ENCODE results near the gene SGSM2.

Gene SGSM2

DNA sequence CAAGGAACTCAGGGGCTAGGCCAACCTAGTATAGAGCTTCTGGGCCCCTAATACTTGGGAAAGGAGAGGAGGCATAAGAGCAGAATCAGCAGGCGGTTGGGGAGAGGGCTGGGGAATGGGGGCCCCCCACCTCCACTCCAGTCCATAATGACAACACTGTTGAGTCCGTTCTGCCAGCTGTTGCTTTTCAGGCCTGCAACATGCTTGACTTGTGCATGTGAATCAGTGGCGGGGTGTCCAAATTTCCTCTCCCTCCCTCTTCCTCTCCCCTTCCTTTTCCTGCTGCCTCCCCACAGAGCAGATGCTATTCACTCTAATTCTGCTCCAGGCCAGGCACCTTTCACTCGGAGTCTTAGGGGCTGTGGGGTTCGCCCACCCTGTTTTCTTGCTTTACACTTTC is 31.7 kb downstream of the SGSM2 start:
- DNase-seq, result no peak

DNA sequence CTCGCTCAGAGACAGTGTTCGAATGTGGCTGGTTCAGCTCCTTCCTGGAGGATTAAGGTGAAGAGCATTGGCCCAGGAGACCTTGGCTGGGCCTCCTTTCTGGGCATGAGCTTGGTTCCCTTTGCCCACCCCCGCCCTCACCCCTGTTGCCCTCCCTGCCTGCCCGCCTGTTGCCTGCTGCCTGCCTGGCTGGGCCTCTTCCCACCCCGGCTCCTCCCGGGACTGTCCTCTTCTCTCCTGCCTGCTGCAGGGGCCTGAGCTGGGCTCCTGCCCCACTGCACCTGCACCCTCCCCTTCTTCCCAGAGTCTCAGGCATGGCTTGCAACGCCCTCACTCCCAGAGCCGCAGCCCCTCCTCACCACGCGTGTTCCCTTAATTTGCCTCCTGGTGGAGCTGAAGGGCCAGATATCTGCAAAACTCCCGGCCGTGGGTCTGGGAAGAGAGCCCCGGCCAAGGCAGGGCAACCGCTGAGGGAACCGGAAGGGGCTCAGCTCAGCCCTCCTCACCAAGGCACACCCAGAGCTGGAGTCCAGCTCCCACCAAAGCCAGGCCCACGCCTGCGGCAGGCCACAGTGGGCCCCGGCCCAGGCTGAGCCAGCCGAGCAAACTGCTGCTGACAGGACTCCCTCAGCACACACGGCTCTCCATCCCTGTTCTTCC is 32.4 kb downstream of the SGSM2 start:
- no peak for DNase-seq

DNA sequence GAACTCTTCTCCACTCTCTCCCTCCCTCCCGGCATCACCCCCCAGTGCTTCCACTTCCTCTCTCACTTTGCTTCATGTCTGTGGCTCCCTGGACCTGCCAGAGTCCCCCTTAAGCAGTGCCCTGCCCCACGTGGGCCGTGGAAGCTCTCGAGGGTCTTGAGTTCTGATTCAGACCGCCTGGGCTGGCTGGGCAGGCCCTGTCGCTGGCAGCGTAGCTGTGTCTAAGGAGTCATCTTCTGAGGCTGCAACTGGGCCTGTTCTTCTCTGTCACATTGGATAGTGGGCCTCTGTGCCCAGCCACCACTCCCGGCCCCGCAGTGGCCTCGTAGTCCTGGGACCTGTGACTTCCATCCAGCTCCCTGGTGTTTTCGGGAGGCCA is 32.9 kb downstream of the SGSM2 start:
- DNase-seq, result no peak

DNA sequence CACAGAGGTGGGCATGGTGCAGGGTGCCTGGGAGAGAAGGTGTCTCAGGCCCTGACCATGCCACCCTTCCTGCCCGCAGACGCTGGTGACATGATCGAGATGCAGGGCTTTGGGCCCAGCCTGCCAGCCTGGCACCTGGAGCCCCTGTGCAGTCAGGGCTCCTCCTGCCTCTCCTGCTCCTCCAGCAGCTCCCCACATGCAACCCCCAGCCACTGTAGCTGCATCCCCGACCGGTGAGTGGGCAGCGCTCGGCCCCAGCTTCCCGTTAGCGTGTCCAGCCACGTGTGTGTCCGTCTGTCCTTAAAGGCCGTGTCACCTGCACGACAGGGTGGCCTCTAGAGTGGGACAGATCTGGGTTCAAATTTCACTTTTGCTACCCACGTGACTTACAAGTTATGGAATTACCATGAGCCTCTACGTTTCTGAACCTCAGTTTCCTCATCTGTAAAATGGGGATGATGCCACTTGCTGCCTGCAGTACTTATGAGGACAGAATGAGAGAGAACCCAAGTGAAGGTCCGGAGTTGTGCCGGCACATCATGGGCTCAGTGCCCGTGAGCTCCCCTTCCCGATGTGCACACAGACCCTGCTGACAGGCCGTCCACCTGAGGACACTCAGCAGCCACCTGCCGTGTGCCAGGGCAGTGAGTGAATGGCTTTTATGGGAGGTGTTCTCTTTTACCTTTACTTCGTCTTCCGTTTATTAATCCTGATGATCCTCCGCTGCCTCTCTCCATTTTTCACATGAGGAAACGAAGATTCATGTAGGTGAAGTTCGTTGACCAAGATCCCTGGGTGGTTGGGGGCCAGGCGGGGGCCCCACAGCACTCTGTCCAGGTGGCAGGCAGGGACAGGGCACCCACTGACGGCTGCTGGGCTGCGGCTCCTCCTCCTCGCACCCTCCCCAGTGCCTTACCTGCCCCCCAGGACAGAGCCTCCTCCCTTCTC is 34.2 kb downstream of the SGSM2 start:
- DNase-seq, result no peak

DNA sequence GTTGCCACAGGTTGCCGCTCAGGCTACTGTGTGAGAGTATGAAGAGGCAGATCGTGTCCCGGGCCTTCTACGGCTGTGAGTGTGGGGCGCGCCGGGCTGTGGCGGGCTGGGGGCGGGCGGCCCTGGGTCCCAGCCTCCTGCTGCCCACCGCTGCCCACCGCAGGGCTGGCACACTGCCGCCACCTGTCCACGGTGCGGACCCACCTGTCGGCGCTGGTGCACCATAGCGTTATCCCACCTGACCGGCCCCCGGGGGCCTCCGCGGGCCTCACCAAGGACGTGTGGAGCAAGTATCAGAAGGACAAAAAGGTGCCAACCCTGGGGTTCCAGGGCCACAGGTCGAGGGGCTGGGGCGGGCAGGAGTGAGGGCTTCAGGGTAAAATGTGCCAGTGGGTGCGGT is 34.9 kb downstream of the SGSM2 start:
- no peak for DNase-seq

DNA sequence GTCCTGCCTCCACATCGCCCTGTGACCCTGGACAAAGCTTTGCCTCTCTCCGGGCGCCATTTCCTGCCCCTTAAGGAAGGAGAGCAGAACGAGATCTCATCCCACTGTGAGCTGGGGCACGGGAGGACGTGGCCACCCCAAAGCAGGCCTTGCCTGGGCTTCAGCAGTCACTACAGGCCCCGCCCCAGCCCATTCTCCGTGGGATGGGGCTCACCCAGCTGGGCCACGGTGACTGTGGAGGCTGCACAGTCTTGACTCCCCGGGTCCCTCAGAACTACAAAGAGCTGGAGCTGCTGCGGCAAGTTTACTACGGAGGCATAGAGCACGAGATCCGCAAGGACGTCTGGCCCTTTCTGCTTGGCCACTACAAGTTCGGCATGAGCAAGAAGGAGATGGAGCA is 35.4 kb downstream of the SGSM2 start:
- DNase-seq, result no peak

DNA sequence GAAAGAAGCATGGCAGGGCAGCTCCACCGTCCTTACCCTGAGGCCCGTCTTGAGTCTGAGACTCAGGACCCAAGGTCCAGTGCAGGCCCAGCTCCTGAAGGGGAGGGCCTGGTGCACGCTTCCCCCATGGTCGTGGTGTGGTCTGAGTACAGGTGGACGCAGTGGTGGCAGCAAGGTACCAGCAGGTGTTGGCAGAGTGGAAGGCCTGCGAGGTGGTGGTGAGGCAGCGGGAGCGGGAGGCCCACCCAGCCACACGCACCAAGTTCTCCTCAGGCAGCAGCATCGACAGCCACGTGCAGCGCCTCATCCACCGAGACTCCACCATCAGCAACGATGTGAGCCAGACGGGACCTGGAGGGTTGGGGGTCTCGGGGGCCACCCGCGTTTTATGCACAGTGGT is 35.9 kb downstream of the SGSM2 start:
- DNase-seq, result no peak

DNA sequence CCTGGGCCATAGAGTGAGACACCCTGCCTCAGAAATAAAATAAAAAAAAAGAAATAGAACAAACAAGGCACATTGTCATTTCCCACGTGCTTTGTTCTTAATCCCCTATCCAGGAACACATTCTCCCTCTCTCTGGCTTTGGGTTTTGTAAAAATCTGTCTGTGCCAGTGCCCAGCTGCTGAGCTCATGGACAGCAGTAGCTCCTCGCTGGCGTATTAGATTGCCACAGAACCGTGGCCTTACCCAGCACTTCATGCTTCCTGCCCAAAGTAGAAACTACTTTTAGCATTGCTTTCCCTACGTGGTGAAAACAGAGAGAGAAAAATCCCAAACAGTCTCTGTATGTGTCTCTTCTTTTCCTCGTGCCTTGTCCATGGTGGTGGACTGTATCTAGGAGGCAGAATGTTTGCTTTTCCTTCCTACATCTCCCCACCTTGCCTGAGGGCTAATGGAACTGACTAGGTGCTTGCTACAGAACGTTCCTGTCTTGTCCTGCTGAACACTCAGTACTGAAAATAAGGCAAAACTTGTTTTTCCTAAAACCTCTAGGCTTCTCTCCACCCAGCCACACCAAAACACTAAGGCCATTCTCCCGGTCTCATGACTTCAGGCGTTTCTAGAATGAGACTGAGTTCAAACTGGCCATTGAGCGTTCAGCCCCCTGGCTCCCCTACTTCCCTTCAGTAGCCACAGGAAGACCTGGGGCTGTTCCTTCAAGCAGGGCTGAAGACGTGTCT is 37.4 kb downstream of the SGSM2 start:
- no peak for DNase-seq

DNA sequence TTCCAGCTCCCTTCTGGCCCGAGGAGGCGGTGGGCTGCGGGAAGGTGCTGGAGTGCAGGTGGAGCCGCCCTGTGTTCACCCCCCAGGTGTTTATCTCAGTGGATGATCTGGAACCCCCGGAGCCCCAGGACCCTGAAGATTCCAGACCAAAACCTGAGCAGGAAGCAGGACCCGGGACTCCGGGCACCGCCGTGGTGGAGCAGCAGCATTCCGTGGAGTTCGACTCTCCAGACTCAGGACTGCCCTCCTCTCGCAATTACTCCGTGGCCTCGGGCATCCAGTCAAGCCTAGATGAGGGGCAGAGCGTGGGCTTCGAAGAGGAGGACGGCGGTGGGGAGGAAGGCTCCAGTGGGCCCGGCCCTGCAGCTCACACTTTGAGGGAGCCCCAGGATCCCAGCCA is 38.1 kb downstream of the SGSM2 start:
- no peak for DNase-seq

DNA sequence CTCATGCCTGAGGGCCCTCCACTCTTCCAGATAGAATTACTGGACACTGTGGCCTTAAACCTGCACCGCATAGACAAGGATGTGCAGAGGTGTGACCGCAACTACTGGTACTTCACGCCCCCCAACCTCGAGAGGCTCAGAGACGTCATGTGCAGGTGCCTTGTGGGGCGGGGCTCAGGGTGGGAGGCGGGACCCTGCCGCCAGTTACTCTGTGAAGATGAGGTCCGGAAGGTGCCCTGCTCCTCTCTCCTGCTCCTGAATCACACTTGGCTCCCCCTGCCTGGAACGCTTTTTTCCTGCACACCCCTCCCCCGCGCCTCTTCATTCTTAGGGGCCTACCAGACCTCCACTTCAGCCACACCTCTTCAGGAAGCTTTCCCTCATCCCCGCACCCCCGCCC is 38.8 kb downstream of the SGSM2 start:
- no peak for DNase-seq

DNA sequence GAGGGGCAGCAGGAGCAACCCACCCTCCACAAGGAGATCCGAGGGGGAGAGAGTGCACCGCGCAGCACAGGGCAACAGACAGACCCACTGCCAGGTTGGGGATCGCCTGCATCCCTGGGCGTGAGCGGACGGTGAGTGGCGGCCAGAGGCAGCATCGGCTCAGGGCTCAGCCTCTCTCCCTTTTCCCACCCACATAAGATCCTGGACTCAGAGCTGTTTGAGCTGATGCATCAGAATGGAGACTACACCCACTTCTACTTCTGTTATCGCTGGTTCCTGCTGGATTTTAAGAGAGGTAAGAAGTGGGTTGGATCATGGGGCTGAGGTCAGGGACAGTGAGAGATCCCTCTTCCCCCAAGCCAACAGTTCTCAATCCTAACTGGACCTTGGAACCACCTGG is 40.4 kb downstream of the SGSM2 start:
- DNase-seq, result no peak

DNA sequence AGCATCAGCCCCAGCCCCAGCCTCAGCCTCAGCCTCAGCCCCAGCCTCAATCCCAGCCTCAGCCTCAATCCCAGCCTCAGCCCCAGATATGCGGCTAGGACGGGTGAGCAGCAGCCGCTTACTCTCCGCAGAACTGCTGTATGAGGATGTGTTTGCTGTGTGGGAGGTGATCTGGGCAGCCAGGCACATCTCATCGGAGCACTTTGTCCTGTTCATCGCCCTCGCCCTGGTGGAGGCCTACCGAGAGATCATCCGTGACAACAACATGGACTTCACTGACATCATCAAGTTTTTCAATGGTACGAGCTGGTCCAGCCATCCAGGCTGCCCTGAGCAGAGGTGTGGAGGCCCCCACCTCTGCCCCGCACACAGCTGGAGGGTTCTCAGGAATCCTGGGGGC is 41.6 kb downstream of the SGSM2 start:
- no peak for DNase-seq

DNA sequence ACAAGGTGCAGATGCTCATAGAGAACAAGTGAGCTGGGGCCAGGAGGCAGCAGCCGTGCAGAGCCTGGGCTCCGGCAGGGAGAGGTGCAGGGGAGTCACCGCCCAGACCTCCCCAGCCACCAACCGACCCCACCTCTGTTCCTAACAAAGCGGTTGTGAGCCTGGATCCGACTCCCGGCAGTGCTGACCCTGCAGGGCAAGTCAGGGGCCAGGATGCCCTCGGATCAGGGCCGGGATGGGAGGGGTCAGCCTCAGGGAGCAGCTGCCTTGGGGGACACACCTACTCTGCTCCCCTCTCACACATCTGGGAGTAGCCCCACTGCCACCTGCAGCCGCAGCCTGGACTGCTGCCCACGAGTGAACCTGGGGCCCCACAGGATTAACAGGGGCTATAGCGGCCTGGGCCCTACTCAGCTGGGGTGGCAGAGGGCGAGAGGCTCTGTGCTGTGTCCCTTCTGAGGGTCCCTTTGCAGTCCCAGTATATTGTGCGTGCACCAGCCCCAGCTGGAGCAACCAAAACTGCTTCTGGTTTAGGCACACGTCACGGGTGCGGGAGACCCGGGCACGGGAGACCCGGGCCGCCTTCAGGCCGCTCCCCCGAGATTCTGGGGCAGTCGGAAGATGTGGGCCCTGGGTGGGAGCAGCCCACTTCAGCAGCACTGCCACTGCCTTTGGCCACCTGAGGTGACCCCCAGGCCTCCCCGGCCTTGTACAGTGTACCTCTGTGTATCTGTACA is 42.4 kb downstream of the SGSM2 start:
- no peak for DNase-seq

DNA sequence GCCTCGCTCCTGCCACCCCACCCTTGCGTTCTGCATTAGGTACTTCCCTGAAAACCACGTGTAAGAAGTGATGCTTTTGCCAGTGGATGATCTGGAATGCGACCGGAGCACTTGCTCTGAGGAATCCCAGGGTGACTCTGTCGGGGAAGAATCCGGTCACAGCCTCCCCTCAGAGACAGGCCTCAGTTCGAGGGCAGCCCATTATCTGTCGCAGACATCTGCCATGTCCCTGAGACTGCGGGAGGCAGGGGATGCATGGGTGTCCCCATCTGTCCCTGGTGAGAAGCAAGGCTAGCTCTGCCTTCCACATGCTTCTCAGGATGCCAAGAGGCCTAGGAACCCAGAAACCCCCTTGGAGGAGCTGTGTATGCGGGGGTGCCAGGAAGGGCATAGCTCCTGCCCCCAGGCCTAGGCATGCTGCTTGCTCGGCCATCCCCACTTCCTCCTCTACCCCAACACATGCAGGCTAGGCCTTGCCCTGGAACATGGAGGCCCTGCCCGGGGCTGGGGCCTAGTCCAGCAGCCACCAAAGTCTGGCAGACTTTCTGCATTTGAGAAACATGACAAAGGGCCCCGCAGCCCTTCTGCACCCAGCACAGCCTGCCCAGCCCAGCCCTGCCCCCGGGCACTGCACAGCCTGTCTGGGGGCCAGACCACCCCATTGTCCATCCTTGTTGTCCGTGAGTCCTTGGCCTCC is 43.1 kb downstream of the SGSM2 start:
- no peak for DNase-seq

DNA sequence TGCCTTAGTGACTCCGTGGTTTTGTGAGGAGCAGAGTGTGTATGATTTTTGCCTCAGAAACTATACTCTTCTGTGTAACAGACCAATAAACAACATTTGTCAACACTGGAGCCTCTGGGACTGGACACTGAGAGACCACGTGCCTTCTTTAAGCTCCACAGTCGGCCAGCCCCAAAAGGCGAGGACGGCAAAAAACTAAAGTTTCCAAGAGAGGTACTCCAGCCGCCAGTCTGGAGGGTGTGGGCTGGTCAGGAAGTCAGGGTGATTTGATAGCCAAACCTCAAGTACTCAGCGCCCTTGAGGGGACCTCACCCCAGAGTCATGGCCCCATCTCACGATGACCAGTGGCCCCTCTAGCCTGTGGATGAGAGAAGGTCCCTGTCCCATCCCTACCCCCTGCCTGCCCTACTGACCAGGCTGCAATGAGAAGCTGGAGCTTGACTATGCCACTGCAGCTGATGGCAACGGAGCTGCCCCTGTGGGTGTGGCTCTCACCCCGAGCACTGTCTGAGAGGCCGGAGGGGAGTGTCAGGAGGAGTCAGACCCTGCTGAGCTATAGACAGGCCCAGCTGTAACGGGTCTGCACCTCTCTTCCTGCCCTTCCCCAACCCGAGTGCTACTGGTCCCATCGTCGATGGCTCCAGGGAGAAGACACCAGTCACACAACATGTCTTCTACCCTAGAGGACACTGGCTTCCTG is 43.8 kb downstream of the SGSM2 start:
- no peak for DNase-seq

DNA sequence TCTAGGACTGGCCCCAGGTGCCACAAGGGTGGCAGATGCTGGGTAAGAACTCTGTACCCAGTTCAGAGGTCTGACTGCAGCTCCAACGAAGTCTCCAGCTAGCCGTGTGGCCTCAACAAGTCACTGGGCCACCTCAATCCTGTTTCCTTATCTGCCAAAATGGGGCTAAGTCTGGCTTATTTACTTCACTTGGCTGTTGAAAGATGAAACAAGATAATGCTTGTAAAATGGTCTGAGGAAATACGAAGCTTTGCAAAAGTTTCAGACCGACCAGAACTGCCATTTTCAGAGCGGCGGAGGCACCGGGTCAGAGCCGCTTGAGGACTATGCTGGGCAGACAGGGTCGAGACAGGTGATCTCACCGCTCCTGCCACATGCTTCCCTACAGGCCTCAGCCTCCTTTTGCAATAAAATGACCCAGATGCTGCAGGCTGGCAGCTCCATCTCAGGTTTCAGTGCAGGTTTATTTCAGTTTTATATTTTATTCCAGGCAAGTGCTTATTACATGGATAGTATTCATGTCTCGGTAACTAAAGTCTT is 46.4 kb downstream of the SGSM2 start:
- no peak for DNase-seq

DNA sequence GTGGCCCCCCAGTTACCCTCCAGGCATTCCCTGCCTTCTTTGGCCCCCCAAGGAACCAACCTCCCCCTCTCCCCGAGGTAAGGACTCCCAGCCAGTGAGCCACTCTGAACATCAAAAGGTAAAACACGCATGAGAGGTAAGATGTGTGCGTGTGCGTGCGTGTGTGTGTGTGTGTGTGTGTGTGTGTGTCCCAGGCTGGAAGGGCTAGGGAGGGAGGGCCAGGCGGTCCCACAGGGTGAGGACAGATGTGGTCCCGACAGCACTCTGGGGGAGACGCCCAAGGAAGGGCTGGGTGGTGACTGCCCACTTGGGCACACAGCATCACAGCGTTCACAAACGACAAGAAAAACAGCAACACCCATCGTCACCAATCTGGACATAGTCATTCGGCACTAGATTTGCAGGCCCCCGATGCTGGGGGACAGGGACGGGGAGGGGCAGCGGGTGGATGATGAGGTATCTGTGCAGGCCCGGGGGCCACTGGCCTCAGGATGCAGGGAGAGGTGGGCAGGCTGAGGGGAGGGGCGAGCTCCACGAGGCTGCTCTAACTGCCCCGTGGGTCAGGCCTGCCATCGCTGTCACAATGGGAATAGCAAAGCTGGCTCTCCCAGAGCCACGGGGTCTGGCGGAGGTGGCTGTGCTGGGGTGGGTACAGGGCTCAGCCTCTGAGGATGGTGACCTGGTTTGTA is 47.3 kb downstream of the SGSM2 start:
- no peak for DNase-seq

DNA sequence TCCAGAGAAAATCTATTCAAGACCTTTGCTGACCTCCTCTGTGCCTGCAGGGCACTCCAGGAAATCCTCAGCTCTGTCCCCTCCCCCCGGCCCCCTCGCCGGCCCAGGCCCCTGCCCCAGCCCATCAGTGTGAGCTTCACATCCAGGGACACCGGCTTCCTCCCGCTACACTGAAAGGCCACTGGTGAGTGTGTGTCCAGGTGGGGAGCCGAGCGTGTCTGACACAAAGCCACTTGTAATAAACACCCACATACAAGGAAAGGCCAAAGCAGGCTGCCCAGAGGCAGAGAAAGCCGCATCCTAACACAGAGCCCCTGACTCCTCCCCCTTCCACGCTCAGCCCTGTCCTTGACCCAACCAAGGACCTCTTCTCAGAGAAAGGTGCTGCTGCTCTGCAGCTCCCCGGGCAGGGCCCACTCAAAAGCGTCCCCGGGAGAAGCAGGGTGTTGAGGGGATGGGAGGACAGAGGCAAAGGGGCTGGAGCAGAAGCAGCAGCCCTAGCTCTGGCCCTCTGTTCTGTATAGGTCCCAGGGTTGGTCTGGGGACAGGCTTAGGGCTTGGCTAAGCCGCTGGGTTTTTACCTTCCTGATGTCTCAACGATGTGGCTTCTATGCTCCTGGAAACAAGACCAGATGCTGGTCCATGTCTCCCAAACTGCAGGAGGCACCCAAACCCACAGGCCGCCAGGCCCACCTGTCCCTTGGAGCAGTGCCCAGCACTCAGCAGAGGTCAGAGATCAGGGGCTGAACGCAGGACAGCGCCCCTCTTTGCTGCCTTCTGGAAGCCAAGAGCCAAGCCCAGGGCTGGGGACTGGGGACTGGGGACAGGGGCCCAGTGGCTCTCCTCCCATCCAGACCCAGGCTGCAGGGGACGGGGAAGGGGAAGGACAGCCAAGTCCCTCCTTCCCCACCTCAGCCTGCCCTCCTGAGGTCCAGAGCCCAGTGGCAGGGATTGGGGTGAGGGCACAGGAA is 48.2 kb downstream of the SGSM2 start:
- no peak for DNase-seq

DNA sequence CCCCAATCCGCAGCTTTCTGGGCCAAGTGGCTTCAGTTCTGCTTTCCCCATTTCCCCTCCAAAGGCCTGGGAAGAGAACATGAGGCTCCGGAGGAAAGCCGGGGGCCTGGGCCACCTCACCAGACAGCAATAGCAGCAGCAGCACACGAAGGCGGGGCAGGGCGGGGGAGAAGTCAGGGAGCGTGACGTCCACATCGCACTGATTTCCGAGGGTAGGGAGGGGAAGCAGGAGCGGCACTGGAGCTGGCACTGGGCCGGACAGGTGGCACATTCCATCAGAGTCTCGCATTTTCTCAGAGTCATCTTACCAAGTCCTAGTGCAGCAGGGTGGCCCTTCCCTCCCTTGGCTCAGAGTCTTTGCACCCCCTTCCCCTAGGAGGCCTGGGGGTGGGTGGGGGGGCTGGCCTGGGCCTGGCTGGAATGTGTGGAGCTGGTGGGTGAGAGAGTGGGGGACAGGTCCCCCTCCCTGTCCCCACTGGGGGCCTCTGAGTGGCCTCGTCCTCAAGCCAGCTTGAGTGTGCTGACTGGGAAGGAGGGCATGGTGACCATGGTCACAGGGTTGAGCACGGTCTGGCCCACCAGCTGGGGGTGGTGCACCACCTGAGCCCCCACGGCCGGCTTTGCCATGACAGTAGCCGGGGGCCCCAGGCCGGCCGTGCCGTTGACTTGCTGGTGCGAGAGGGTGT is 49.2 kb downstream of the SGSM2 start:
- no peak for DNase-seq

Measured in CD4-positive, alpha-beta T cell treated with Interferon gamma for 1 hour (primary cell).